H1 (cell line): ENCODE measurements around the gene TCF7L1. TPM values are rescaled to one million over a fixed set of nuclear protein-coding genes. Genes with fewer than 3 reads are reported as not detected.

Source experiments
- CBX5 ChIP-seq: fragments of 300-800, 300-1000 bp; sonication (generic); IDR thresholded peaks from 2 replicates; pipeline ENCODE4 v1.7.1; 2016; ENCODE audit warnings: antibody characterized with exemption, low read length, low read depth
- CTCF ChIP-seq, 3 experiments: IDR thresholded peaks; 1 replicate in 2 of 3; 2 replicates in 1 of 3; pipeline versions ENCODE4 v1.5.1 to v1.6.1; 2011; ENCODE audit warnings: low read length in 3 of 3, mild to moderate bottlenecking in 3 of 3, inconsistent platforms in 2 of 3, low read depth in 1 of 3, moderate library complexity in 1 of 3; ENCODE audit not compliant: insufficient read depth in 1 of 3; ENCODE audit errors: control extremely low read depth in 1 of 3
- GTF2F1 ChIP-seq: IDR thresholded peaks from 2 replicates; pipeline ENCODE4 v1.6.1; 2012; ENCODE audit warnings: low read depth, low read length, improper control_type of control experiment, borderline replicate concordance
- RNF2 ChIP-seq: fragments of 200-900, 300-1000 bp; sonication (generic); IDR thresholded peaks from 2 replicates; pipeline ENCODE4 v1.7.1; 2016; ENCODE audit warnings: borderline replicate concordance, low read depth, mild to moderate bottlenecking, antibody characterized with exemption, low read length; ENCODE audit not compliant: poor library complexity, severe bottlenecking; ENCODE audit errors: missing control alignments
- polyA plus RNA-seq, 7 experiments: library from polyadenylated mRNA; depleted of rRNA in 3 of 7; stranded (reverse) in 5 of 7; unstranded in 2 of 7; fragments of >200 nt in 5 of 7; fragments of 200-250 nt in 2 of 7; gene quantifications; 1 replicate in 5 of 7; 2 replicates in 1 of 7; 4 replicates in 1 of 7; pipeline versions ENCODE4 v1.2.1 to v1.2.3, GENCODE V29; 2011 to 2013; ENCODE audit warnings: missing spikeins in 2 of 7, mixed read lengths in 2 of 7
- total RNA-seq: library from RNA; stranded (reverse); fragmentation: NEBNext Ultra II Directional; extraction: Animal tissue kit (Norgen Biotek cat#: 25700); gene quantifications from 2 replicates; pipeline ENCODE4 v1.2.1, GENCODE V29; 2021

Gene TCF7L1
- total and polyA plus RNA-seq, 2 of the 8 experiments (the other 6 are each of a cell fraction or from before 2014, with no cell fraction given) = 27.5 to 108 TPM

GRCh38 chr2:85283641-85284040 lies 150.4 kb downstream of the TCF7L1 start (continued):
- TF ChIP-seq CTCF (IDR thresholded peaks at IDR 0.05; ENCODE audit: control extremely low read depth in 1 of 3, insufficient read depth in 1 of 3, low read depth in 1 of 3, low read length in 3 of 3) = no peak
- TF ChIP-seq RNF2 = no peak
- no peak for TF ChIP-seq CBX5
- no peak for TF ChIP-seq GTF2F1
